ENCODE measurements around the gene SHQ1.

- no peak for TF ChIP-seq ZNF626 (tag by site-specific recombination; IDR thresholded peaks at IDR 0.05)
- TF ChIP-seq SP2 (tag by site-specific recombination; IDR thresholded peaks at IDR 0.05), result no peak
- no peak for TF ChIP-seq CTCF (tag by site-specific recombination; IDR thresholded peaks at IDR 0.05)
- no peak for TF ChIP-seq ZSCAN16 (tag by site-specific recombination; IDR thresholded peaks at IDR 0.05)
- TF ChIP-seq ZNF24 (tag by site-specific recombination; IDR thresholded peaks at IDR 0.05), result no peak
- TF ChIP-seq, protein P1, sequence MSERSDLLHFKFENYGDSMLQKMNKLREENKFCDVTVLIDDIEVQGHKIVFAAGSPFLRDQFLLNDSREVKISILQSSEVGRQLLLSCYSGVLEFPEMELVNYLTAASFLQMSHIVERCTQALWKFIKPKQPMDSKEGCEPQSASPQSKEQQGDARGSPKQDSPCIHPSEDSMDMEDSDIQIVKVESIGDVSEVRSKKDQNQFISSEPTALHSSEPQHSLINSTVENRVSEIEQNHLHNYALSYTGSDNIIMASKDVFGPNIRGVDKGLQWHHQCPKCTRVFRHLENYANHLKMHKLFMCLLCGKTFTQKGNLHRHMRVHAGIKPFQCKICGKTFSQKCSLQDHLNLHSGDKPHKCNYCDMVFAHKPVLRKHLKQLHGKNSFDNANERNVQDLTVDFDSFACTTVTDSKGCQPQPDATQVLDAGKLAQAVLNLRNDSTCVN (tag by site-specific recombination; optimal IDR thresholded peaks at IDR 0.05), result no peak
These were observed 9.2 kb downstream of the SHQ1 start for GRCh38 chr3:72839057-72839456.

Data from HEK293 (cell line).